ENCODE results near the gene BCL11A. TPM values are rescaled to one million over a fixed set of nuclear protein-coding genes. Genes with fewer than 3 reads are reported as not detected.

Gene BCL11A
- total RNA-seq, 1 experiment from 2014 or later: 1.3 TPM

- POLR2A ChIA-PET (ENCODE audit: low non-redundant PET): interaction anchor here (0.6 kb wide), 1 partner anchor 11 kb away, joined by 4 read pairs; no protein-coding TSS in a partner anchor
- TF ChIP-seq, protein P1, sequence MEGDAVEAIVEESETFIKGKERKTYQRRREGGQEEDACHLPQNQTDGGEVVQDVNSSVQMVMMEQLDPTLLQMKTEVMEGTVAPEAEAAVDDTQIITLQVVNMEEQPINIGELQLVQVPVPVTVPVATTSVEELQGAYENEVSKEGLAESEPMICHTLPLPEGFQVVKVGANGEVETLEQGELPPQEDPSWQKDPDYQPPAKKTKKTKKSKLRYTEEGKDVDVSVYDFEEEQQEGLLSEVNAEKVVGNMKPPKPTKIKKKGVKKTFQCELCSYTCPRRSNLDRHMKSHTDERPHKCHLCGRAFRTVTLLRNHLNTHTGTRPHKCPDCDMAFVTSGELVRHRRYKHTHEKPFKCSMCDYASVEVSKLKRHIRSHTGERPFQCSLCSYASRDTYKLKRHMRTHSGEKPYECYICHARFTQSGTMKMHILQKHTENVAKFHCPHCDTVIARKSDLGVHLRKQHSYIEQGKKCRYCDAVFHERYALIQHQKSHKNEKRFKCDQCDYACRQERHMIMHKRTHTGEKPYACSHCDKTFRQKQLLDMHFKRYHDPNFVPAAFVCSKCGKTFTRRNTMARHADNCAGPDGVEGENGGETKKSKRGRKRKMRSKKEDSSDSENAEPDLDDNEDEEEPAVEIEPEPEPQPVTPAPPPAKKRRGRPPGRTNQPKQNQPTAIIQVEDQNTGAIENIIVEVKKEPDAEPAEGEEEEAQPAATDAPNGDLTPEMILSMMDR (conservative IDR thresholded peaks at IDR 0.05; ENCODE audit: low read depth, low read length): no peak
- no peak for TF ChIP-seq EZH2 (IDR thresholded peaks at IDR 0.05; ENCODE audit: borderline replicate concordance, low read depth, low read length, poor library complexity, severe bottlenecking)
- no peak for DNase-seq (ENCODE audit: low spot score)
- intact Hi-C loops (cut with micrococcal nuclease; ENCODE audit: unreplicated experiment): no loop called here
- no TSS peak for BruUV-seq (replicated peaks)
- CTCF ChIA-PET: no interaction called here
- Histone ChIP-seq H3K9me3 (ENCODE audit: low read depth, low read length, poor library complexity, severe bottlenecking) (no peaks in the 10 kb centered on the region), H3K4me1 (ENCODE audit: insufficient read depth, low read length, poor library complexity, severe bottlenecking) (no peaks in the 10 kb centered on the region), H3K27me3 (replicated peaks; ENCODE audit: insufficient read depth, low read depth, low read length, poor library complexity) (peaks cover 4% of the 10 kb centered on the region), H3K4me3 (ENCODE audit: low read depth, low read length, poor library complexity, severe bottlenecking) (no peak overlapping the region), H3K27ac (ENCODE audit: low read depth, low read length, poor library complexity, severe bottlenecking) (no peak overlapping the region), H3K36me3 (ENCODE audit: insufficient read depth, low read length, poor library complexity, severe bottlenecking) (no peaks in the 10 kb centered on the region)
Measured at GRCh38 chr2:60447943-60448342, 105.5 kb downstream of the BCL11A start.

DNA sequence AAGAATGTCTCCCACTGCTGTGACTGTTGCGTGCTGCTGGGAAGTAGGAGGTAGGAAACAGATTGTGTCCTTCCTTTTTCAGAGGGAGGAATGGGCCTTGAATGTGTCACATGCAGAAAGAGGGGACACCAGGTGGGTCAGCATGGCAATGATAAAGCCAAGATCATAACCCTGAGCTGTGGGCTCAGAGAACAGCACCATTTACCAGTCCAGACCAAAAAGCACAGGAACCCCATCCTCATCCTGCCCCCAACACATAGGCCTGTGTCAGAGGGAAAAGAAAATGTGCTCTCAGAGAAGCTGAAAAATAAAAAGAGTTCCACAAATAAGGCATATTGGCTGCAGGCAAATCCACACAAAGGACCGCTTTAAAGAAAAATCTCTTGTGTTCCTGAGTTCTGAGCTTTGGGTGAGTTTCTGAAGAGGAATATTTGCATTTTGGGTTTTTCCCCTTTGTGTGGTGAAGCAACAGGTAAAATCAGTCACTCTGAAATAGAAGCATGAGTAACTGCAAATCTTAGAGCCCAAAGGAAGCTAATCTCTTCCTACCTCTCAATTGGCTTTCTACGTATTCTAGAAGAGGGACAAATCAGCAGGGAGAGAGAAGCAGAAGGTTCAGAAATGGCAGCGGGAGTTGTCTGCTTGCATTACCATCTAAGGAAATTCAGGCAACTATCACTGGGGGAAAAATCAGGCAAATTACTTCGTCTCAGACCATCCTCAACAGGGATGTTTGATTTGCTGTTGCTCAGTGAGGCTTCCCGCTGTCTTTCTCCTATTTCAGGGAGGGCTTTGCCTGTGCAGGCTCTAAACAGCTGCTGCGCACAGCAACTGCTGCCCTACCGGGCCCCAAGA is 106.8 kb downstream of the BCL11A start:
- Histone ChIP-seq H3K9me3 (ENCODE audit: low read depth, low read length, poor library complexity, severe bottlenecking) (no peaks in the 10 kb centered on the region), H3K36me3 (ENCODE audit: insufficient read depth, low read length, poor library complexity, severe bottlenecking) (no peaks in the 10 kb centered on the region), H3K27me3 (replicated peaks; ENCODE audit: insufficient read depth, low read depth, low read length, poor library complexity) (peaks cover 4% of the 10 kb centered on the region), H3K27ac (ENCODE audit: low read depth, low read length, poor library complexity, severe bottlenecking) (no peak overlapping the region), H3K4me1 (ENCODE audit: insufficient read depth, low read length, poor library complexity, severe bottlenecking) (no peaks in the 10 kb centered on the region), H3K4me3 (ENCODE audit: low read depth, low read length, poor library complexity, severe bottlenecking) (no peak overlapping the region)
- ChIA-PET POLR2A (ENCODE audit: low non-redundant PET) (no interaction called here), CTCF (no interaction called here)
- DNase-seq (ENCODE audit: low spot score): no peak
- intact Hi-C loops (cut with micrococcal nuclease; ENCODE audit: unreplicated experiment): no loop called here
- TF ChIP-seq EZH2 (IDR thresholded peaks at IDR 0.05; ENCODE audit: borderline replicate concordance, low read depth, low read length, poor library complexity, severe bottlenecking): no peak
- TF ChIP-seq, protein P1 (conservative IDR thresholded peaks at IDR 0.05; ENCODE audit: low read depth, low read length): no peak
- BruUV-seq (replicated peaks): no TSS peak

- no peaks in the 10 kb centered on the region for H3K9me3 ChIP-seq (ENCODE audit: low read depth, low read length, poor library complexity, severe bottlenecking)
- intact Hi-C loops (cut with micrococcal nuclease; ENCODE audit: unreplicated experiment): no loop called here
- no peaks in the 10 kb centered on the region for H3K36me3 ChIP-seq (ENCODE audit: insufficient read depth, low read length, poor library complexity, severe bottlenecking)
- H3K27me3 ChIP-seq (replicated peaks; ENCODE audit: insufficient read depth, low read depth, low read length, poor library complexity): peaks cover 4% of the 10 kb centered on the region
- DNase-seq (ENCODE audit: low spot score): no peak
- ChIA-PET CTCF (no interaction called here), POLR2A (ENCODE audit: low non-redundant PET) (no interaction called here)
- no peak for TF ChIP-seq EZH2 (IDR thresholded peaks at IDR 0.05; ENCODE audit: borderline replicate concordance, low read depth, low read length, poor library complexity, severe bottlenecking)
- TF ChIP-seq, protein P1 (conservative IDR thresholded peaks at IDR 0.05; ENCODE audit: low read depth, low read length): no peak
- H3K4me3 ChIP-seq (ENCODE audit: low read depth, low read length, poor library complexity, severe bottlenecking): no peak overlapping the region
- H3K4me1 ChIP-seq (ENCODE audit: insufficient read depth, low read length, poor library complexity, severe bottlenecking): no peaks in the 10 kb centered on the region
- BruUV-seq (replicated peaks): no TSS peak
- H3K27ac ChIP-seq (ENCODE audit: low read depth, low read length, poor library complexity, severe bottlenecking): no peak overlapping the region
Measured at GRCh38 chr2:60445684-60446179, 107.7 kb downstream of the BCL11A start.

Measured in A673 (cell line).